IPS DF 6.9 (cell line): ENCODE results near the gene CES4A.
"Not testable (repeated sequence)": the region's sequence is repeated elsewhere in the genome, so short reads cannot be mapped to it uniquely, and the experiment has no call there.

Source experiments
- DNase-seq: peaks from one replicate; pipeline ENCODE4 v3.0.0-alpha.2; 2013; ENCODE audit warnings: low read depth, low spot score
- H3K27ac ChIP-seq: one replicate; pipeline ENCODE4 v1.5.1; 2013; ENCODE audit warnings: low read length, control low read depth
- H3K27me3 ChIP-seq: 2 replicates; pipeline ENCODE4 v1.6.1; 2013; ENCODE audit warnings: mild to moderate bottlenecking, low read length; ENCODE audit not compliant: control insufficient read depth, insufficient read depth
- H3K36me3 ChIP-seq: 2 replicates; pipeline ENCODE4 v1.6.1; 2013; ENCODE audit warnings: low read length; ENCODE audit not compliant: control insufficient read depth, insufficient read depth
- H3K4me1 ChIP-seq: 2 replicates; pipeline ENCODE4 v1.6.1; 2013; ENCODE audit warnings: low read length; ENCODE audit not compliant: control insufficient read depth, insufficient read depth
- H3K4me3 ChIP-seq: 2 replicates; pipeline ENCODE4 v1.5.1; 2013; ENCODE audit warnings: mild to moderate bottlenecking, low read length
- H3K9me3 ChIP-seq: 2 replicates; pipeline ENCODE4 v1.6.1; 2013; ENCODE audit warnings: low read length, inconsistent platforms; ENCODE audit not compliant: control insufficient read depth, insufficient read depth
- WGBS: extraction: QIAGEN DNeasy Blood & Tissue Kit; methylation state at CpG from one replicate; pipeline ENCODE4 v1.1.7; 2013; ENCODE audit warnings: mixed read lengths, missing lambda C conversion rate; ENCODE audit not compliant: insufficient read length, insufficient coverage; 5-methylcytosine and 5-hydroxymethylcytosine counted together

The CES4A gene

GRCh38 chr16:67028696-67029253 is 40.4 kb downstream of the CES4A start, which contains the start of gene CBFB:
Gene CBFB (plus strand): TSS chr16:67029149. CDS start chr16:67029408, 259 bp downstream.
- Histone ChIP-seq H3K27ac (no peak within 1 kb of the TSS), H3K9me3 (no peaks in the 10 kb centered on the region), H3K27me3 (no peaks in the 10 kb centered on the region), H3K36me3 (no peaks in the 10 kb centered on the region), H3K4me3 (peak within 1 kb of the TSS; percentile 91), H3K4me1 (no peaks in the 10 kb centered on the region)
- peak; percentile 45 for DNase-seq
- WGBS = no CpG with 5 or more reads among the region's 69 CpGs

- Histone ChIP-seq H3K27ac (no peak overlapping the region), H3K9me3 (no peaks in the 10 kb centered on the region), H3K36me3 (no peaks in the 10 kb centered on the region), H3K4me3 (peak overlapping the region; percentile 91), H3K4me1 (no peaks in the 10 kb centered on the region), H3K27me3 (no peaks in the 10 kb centered on the region)
- no CpG with 5 or more reads among the region's 123 CpGs for WGBS
- no peak for DNase-seq
Observed at GRCh38 chr16:67029254-67030096, 41.1 kb downstream of the CES4A start.

- Histone ChIP-seq H3K36me3 (no peaks in the 10 kb centered on the region), H3K4me3 (peak overlapping the region; percentile 91; the same call in 1 of the 2 replicates), H3K4me1 (no peaks in the 10 kb centered on the region), H3K9me3 (no peaks in the 10 kb centered on the region), H3K27me3 (no peaks in the 10 kb centered on the region), H3K27ac (no peak overlapping the region)
- no CpG with 5 or more reads among the region's 18 CpGs for WGBS
- DNase-seq = no peak
Observed at GRCh38 chr16:67030221-67030962, 42.0 kb downstream of the CES4A start.

GRCh38 chr16:67034487-67034886 is 46.1 kb downstream of the CES4A start:
- Histone ChIP-seq H3K27ac (no peak overlapping the region), H3K4me3 (no peak overlapping the region), H3K9me3 (no peaks in the 10 kb centered on the region), H3K4me1 (no peaks in the 10 kb centered on the region), H3K27me3 (no peaks in the 10 kb centered on the region), H3K36me3 (no peaks in the 10 kb centered on the region)
- no peak for DNase-seq
- no CpG with 5 or more reads among the region's 4 CpGs for WGBS

- no peaks in the 10 kb centered on the region for H3K4me1 ChIP-seq
- no peaks in the 10 kb centered on the region for H3K36me3 ChIP-seq
- H3K27ac ChIP-seq = no peak overlapping the region
- H3K27me3 ChIP-seq = no peaks in the 10 kb centered on the region
- no peak for DNase-seq
- WGBS = no CpG with 5 or more reads among the region's 1 CpG
- no peaks in the 10 kb centered on the region for H3K9me3 ChIP-seq
- H3K4me3 ChIP-seq = no peak overlapping the region
Observed at GRCh38 chr16:67035364-67035763, 47.0 kb downstream of the CES4A start.

GRCh38 chr16:67036323-67036741 is 47.9 kb downstream of the CES4A start:
- WGBS = no CpG with 5 or more reads among the region's 5 CpGs
- no peaks in the 10 kb centered on the region for H3K9me3 ChIP-seq
- no peaks in the 10 kb centered on the region for H3K36me3 ChIP-seq
- no peaks in the 10 kb centered on the region for H3K27me3 ChIP-seq
- H3K4me1 ChIP-seq = no peaks in the 10 kb centered on the region
- H3K27ac ChIP-seq = no peak overlapping the region
- no peak for DNase-seq
- H3K4me3 ChIP-seq = no peak overlapping the region

GRCh38 chr16:67039260-67040020 is 51.1 kb downstream of the CES4A start:
- Histone ChIP-seq H3K4me3 (no peak overlapping the region), H3K27me3 (no peaks in the 10 kb centered on the region), H3K4me1 (no peaks in the 10 kb centered on the region), H3K27ac (no peak overlapping the region), H3K9me3 (no peaks in the 10 kb centered on the region), H3K36me3 (no peaks in the 10 kb centered on the region)
- no peak for DNase-seq
- 100% methylated on average over 1 of the region's 2 CpGs for WGBS

- H3K36me3 ChIP-seq = no peaks in the 10 kb centered on the region
- no peak for DNase-seq
- WGBS = no CpG with 5 or more reads among the region's 2 CpGs
Observed at GRCh38 chr16:67040166-67040565, 51.8 kb downstream of the CES4A start.

GRCh38 chr16:67040906-67041305 is 52.5 kb downstream of the CES4A start:
- Histone ChIP-seq H3K27me3 (no peaks in the 10 kb centered on the region), H3K27ac (no peak overlapping the region), H3K36me3 (no peaks in the 10 kb centered on the region), H3K4me1 (no peaks in the 10 kb centered on the region), H3K9me3 (no peaks in the 10 kb centered on the region), H3K4me3 (no peak overlapping the region)
- DNase-seq = no peak
- WGBS = no CpG with 5 or more reads among the region's 2 CpGs

More at GRCh38 chr16:67040166-67040565, 51.8 kb downstream of the CES4A start:
- no peak overlapping the region for H3K4me3 ChIP-seq
- no peaks in the 10 kb centered on the region for H3K27me3 ChIP-seq
- no peak overlapping the region for H3K27ac ChIP-seq
- H3K4me1 ChIP-seq = no peaks in the 10 kb centered on the region
- H3K9me3 ChIP-seq = no peaks in the 10 kb centered on the region

GRCh38 chr16:67041520-67041919 is 53.1 kb downstream of the CES4A start:
- H3K27me3 ChIP-seq, H3K9me3 ChIP-seq, H3K27ac ChIP-seq, H3K4me1 ChIP-seq, H3K4me3 ChIP-seq, H3K36me3 ChIP-seq, DNase-seq: not testable (repeated sequence)
- no CpG with 5 or more reads among the region's 4 CpGs for WGBS
